Measurements from ENCODE around the gene CRYBA1. TPM values are rescaled to one million over a fixed set of nuclear protein-coding genes. Genes with fewer than 3 reads are reported as not detected.

The CRYBA1 gene
- total and polyA plus RNA-seq, 2 of the 8 experiments (the other 6 are each of a cell fraction or from before 2014, with no cell fraction given) = not detected

DNA sequence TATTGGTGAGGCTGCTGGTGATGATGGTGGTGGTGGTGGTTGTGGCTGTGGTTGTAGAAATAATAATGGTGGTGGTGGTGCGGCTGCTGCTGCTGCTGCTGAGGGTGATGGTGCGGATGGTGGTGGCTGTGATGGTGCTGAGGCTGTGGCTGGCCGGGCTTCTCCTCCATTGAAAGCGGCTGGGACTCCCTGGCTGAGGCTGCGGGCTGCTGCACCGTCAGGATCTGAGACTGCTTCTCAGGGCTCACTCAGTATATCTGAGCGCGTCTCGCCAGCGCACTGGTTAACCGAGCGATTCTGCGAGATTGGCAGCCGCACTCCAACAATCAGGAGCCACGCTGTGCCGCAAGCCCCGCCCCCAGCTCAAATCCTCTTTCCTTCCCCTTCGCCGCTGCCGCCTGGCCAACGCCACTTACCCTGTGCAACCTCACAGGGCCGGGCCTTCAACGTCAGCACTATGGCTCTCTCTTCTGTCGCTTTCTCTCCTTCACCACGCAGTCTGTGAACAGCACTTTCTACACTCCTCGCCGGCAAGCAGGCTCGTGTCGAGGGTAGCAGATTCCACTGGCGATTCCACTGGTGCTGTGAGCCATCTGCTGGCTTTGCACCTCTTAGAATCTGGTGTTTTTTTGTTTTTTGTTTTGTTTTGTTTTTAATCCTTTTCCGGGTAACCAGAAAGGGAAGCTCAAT is 47.4 kb downstream of the CRYBA1 start, which contains the start of gene NUFIP2 (continued):
- TF ChIP-seq CTCF (IDR thresholded peaks at IDR 0.05; ENCODE audit: control extremely low read depth in 1 of 3, insufficient read depth in 1 of 3, low read depth in 1 of 3, low read length in 3 of 3) = no peak
- TF ChIP-seq CTBP2 (IDR thresholded peaks at IDR 0.05; ENCODE audit: borderline replicate concordance, insufficient read depth, insufficient read length, low read length) = no peak
- TF ChIP-seq HDAC2 (IDR thresholded peaks at IDR 0.05; ENCODE audit: borderline replicate concordance in 1 of 2, low read depth in 2 of 2, low read length in 2 of 2) = no peak
- no peak for TF ChIP-seq CHD1 (IDR thresholded peaks at IDR 0.05; ENCODE audit: low read depth, low read length)
- peak; percentile 89 for TF ChIP-seq PHF8 (conservative IDR thresholded peaks at IDR 0.05; ENCODE audit: low read depth, low read length)
- peak; percentile 74 for TF ChIP-seq CHD2 (IDR thresholded peaks at IDR 0.05; ENCODE audit: low read length)
- peak; percentile 46; the same call in 1 of the 2 replicates for TF ChIP-seq MAX (IDR thresholded peaks at IDR 0.05)
- TF ChIP-seq FOSL1 (IDR thresholded peaks at IDR 0.05; ENCODE audit: insufficient read depth, low read depth, low read length) = no peak
- peak; percentile 90 for TF ChIP-seq SP1 (IDR thresholded peaks at IDR 0.05; ENCODE audit: low read depth, low read length)
- peak in 1 of 2 experiments; percentile 70; a peak in 1 of 3 replicates for TF ChIP-seq EP300 (IDR thresholded peaks at IDR 0.05; ENCODE audit: borderline replicate concordance in 1 of 2, low read depth in 2 of 2, low read length in 2 of 2)
- TF ChIP-seq CBX8 (IDR thresholded peaks at IDR 0.05; ENCODE audit: borderline replicate concordance, low read depth, low read length) = no peak
- TF ChIP-seq ASH2L (IDR thresholded peaks at IDR 0.05; ENCODE audit: low read length) = no peak
- TF ChIP-seq MAFK (IDR thresholded peaks at IDR 0.05; ENCODE audit: low read depth, low read length) = no peak
- peak; percentile 99 for TF ChIP-seq TAF1 (IDR thresholded peaks at IDR 0.05; ENCODE audit: low read depth, low read length)
- TF ChIP-seq ATF2 (IDR thresholded peaks at IDR 0.05; ENCODE audit: low read length) = no peak
- TF ChIP-seq RXRA (IDR thresholded peaks at IDR 0.05; ENCODE audit: insufficient read depth, low read depth, low read length) = no peak
- no peak for TF ChIP-seq BRCA1 (IDR thresholded peaks at IDR 0.05; ENCODE audit: low read depth, low read length)
- no peak for TF ChIP-seq TEAD4 (IDR thresholded peaks at IDR 0.05; ENCODE audit: low read depth, low read length)
- TF ChIP-seq NRF1 (IDR thresholded peaks at IDR 0.05; ENCODE audit: low read depth, low read length) = peak; percentile 23; the same call in 1 of the 2 replicates
